Measurements from ENCODE around the gene DYNC1I1.

DYNC1I1 gene

GRCh38 chr7:96045181-96045580 lies 272.8 kb downstream of the DYNC1I1 start:
- DNase-seq (ENCODE audit: low spot score) = no peak
- TF ChIP-seq CTCF (IDR thresholded peaks at IDR 0.05; ENCODE audit: extremely low read depth, missing control alignments) = no peak

GRCh38 chr7:96045919-96046318 lies 273.6 kb downstream of the DYNC1I1 start:
- TF ChIP-seq CTCF (IDR thresholded peaks at IDR 0.05; ENCODE audit: extremely low read depth, missing control alignments) = no peak
- no peak for DNase-seq (ENCODE audit: low spot score)

- TF ChIP-seq CTCF (IDR thresholded peaks at IDR 0.05; ENCODE audit: extremely low read depth, missing control alignments) = no peak
- no peak for DNase-seq (ENCODE audit: low spot score)
Observed at GRCh38 chr7:96052289-96052688, 279.9 kb downstream of the DYNC1I1 start.

GRCh38 chr7:96052860-96053470 lies 280.6 kb downstream of the DYNC1I1 start:
- no peak for TF ChIP-seq CTCF (IDR thresholded peaks at IDR 0.05; ENCODE audit: extremely low read depth, missing control alignments)
- no peak for DNase-seq (ENCODE audit: low spot score)

- no peak for DNase-seq (ENCODE audit: low spot score)
- no peak for TF ChIP-seq CTCF (IDR thresholded peaks at IDR 0.05; ENCODE audit: extremely low read depth, missing control alignments)
Observed at GRCh38 chr7:96055717-96056116, 283.4 kb downstream of the DYNC1I1 start.

- no peak for TF ChIP-seq CTCF (IDR thresholded peaks at IDR 0.05; ENCODE audit: extremely low read depth, missing control alignments)
- DNase-seq (ENCODE audit: low spot score) = no peak
Observed at GRCh38 chr7:96059075-96059474, 286.7 kb downstream of the DYNC1I1 start.

GRCh38 chr7:96061009-96061408 lies 288.7 kb downstream of the DYNC1I1 start:
- no peak for TF ChIP-seq CTCF (IDR thresholded peaks at IDR 0.05; ENCODE audit: extremely low read depth, missing control alignments)
- DNase-seq (ENCODE audit: low spot score) = no peak
